HepG2 (cell line): ENCODE results near the gene CCN2. TPM values are rescaled to one million over a fixed set of nuclear protein-coding genes. Genes with fewer than 3 reads are reported as not detected.
A peak's percentile ranks its signal among the peaks of the same experiment; 100 is the strongest.

Source experiments
- FOXK1 ChIP-seq: sonication (generic); formaldehyde crosslinking; IDR thresholded peaks from 2 replicates; pipeline ENCODE4 v1.4.0; 2020; ENCODE audit warnings: low read depth, missing genetic modification reagents, borderline replicate concordance
- GFI1 ChIP-seq: sonication (generic); formaldehyde crosslinking; IDR thresholded peaks from 2 replicates; pipeline ENCODE4 v1.5.0; 2020; ENCODE audit warnings: missing genetic modification reagents, mild to moderate bottlenecking, borderline replicate concordance
- HDAC1 ChIP-seq: sonication (generic); formaldehyde crosslinking; IDR thresholded peaks from 2 replicates; pipeline ENCODE4 v1.5.1; 2020; ENCODE audit warnings: mild to moderate bottlenecking, missing genetic modification reagents
- IRF2 ChIP-seq: IDR thresholded peaks from 2 replicates; pipeline ENCODE4 v1.6.1; 2018; ENCODE audit warnings: missing genetic modification reagents, missing compliant biosample characterization
- KLF16 ChIP-seq, 2 experiments: sonication (generic) in 1 of 2; formaldehyde crosslinking in 1 of 2; IDR thresholded peaks; 2 replicates each; pipeline versions ENCODE4 v1.6.1 to v1.8.0; 2016 to 2023; ENCODE audit warnings: missing genetic modification reagents in 2 of 2, missing compliant biosample characterization in 1 of 2
- NAIF1 ChIP-seq: sonication (generic); formaldehyde crosslinking; IDR thresholded peaks from 2 replicates; pipeline ENCODE4 v1.5.0; 2020; ENCODE audit warnings: mild to moderate bottlenecking, missing genetic modification reagents, borderline replicate concordance
- RBFOX2 ChIP-seq: fragments of 200-400 bp; formaldehyde crosslinking; IDR thresholded peaks from 2 replicates; pipeline ENCODE4 v1.6.1; 2017; ENCODE audit warnings: low read depth, mild to moderate bottlenecking, low read length
- SMARCC2 ChIP-seq: fragments of 450-650 bp; IDR thresholded peaks from 2 replicates; pipeline ENCODE4 v1.6.1; 2017; ENCODE audit warnings: antibody characterized with exemption, mild to moderate bottlenecking
- ZNF441 ChIP-seq: sonication (generic); formaldehyde crosslinking; IDR thresholded peaks from 2 replicates; pipeline ENCODE4 v1.7.0; 2021; ENCODE audit warnings: missing genetic modification reagents, borderline replicate concordance
- ZNF629 ChIP-seq: sonication (generic); formaldehyde crosslinking; conservative IDR thresholded peaks from 2 replicates; pipeline ENCODE4 v1.5.0; 2020; ENCODE audit warnings: missing genetic modification reagents
- polyA plus RNA-seq, 8 experiments: library from polyadenylated mRNA; depleted of rRNA in 3 of 8; stranded (reverse) in 7 of 8; unstranded in 1 of 8; fragments of >200 nt; fragmentation: Illumina TruSeq in 4 of 8; extraction: Trizol in 4 of 8; gene quantifications; 2 replicates each; pipeline versions ENCODE4 v1.2.1 to v1.2.3, GENCODE V29; 2011 to 2016; ENCODE audit warnings: low read depth in 4 of 8, missing spikeins in 1 of 8, mixed read lengths in 1 of 8; ENCODE audit not compliant: insufficient read depth in 1 of 8
- total RNA-seq, 5 experiments: library from RNA; depleted of rRNA; stranded (reverse); fragments of >200 nt; fragmentation: Illumina TruSeq; extraction: Trizol; gene quantifications; 2 replicates each; pipeline ENCODE4 v1.2.3, GENCODE V29; 2016; ENCODE audit warnings: low read depth in 1 of 5
- TF ChIP-seq, protein P1 (sequence below): sonication (generic); formaldehyde crosslinking; IDR thresholded peaks from 2 replicates; pipeline ENCODE4 v1.4.0; 2020; ENCODE audit warnings: missing genetic modification reagents, borderline replicate concordance
- TF ChIP-seq, protein P2 (sequence below): sonication (generic); formaldehyde crosslinking; IDR thresholded peaks from 2 replicates; pipeline ENCODE4 v1.4.0; 2020; ENCODE audit warnings: missing genetic modification reagents, borderline replicate concordance
- TF ChIP-seq, protein P3 (sequence below): sonication (generic); formaldehyde crosslinking; IDR thresholded peaks from 2 replicates; pipeline ENCODE4 v1.4.0; 2020; ENCODE audit warnings: missing genetic modification reagents, borderline replicate concordance
- TF ChIP-seq, protein P4 (sequence below): sonication (generic); formaldehyde crosslinking; IDR thresholded peaks from 2 replicates; pipeline ENCODE4 v1.4.0; 2020; ENCODE audit warnings: missing genetic modification reagents

The CCN2 gene
- total and polyA plus RNA-seq, 2 of the 13 experiments (the other 11 are each of a cell fraction or from before 2014, with no cell fraction given), result 34.7 to 316 TPM

DNA sequence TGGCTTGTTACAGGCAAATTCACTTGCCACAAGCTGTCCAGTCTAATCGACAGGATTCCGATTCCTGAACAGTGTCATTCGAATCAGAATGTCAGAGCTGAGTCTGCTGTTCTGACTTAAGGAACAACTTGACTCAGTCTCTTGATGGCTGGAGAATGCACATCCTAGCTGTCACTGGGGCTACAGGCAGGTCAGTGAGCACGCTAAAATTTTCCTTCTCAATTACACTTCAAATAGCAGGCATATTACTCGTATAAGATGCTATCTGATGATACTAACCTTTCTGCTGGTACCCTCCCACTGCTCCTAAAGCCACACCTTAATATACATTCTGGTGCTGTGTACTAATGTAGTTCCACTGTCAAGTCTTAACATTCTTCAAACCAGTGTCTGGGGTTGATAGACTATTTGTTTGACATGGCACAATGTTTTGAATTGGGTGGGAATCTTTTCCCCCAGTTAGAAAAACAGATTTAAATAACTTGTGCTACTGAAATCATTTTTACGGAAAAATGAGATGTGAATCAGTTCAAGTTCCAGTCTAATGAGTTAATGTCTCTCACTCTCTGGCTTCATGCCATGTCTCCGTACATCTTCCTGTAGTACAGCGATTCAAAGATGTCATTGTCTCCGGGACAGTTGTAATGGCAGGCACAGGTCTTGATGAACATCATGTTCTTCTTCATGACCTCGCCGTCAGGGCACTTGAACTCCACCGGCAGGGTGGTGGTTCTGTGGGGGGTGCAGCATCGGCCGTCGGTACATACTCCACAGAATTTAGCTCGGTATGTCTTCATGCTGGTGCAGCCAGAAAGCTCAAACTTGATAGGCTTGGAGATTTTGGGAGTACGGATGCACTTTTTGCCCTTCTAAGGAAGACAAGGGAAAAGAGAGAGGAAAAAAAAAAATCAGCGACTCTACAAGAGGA lies 2.2 kb downstream of the CCN2 start (continued):
- TF ChIP-seq, protein P1, sequence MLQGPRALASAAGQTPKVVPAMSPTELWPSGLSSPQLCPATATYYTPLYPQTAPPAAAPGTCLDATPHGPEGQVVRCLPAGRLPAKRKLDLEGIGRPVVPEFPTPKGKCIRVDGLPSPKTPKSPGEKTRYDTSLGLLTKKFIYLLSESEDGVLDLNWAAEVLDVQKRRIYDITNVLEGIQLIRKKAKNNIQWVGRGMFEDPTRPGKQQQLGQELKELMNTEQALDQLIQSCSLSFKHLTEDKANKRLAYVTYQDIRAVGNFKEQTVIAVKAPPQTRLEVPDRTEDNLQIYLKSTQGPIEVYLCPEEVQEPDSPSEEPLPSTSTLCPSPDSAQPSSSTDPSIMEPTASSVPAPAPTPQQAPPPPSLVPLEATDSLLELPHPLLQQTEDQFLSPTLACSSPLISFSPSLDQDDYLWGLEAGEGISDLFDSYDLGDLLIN (CRISPR knock-in tag), result 0 out of 2 replicates have a peak, but pooled peaks have one; percentile 63
- TF ChIP-seq RBFOX2, result peak; percentile 65
- TF ChIP-seq, protein P2, sequence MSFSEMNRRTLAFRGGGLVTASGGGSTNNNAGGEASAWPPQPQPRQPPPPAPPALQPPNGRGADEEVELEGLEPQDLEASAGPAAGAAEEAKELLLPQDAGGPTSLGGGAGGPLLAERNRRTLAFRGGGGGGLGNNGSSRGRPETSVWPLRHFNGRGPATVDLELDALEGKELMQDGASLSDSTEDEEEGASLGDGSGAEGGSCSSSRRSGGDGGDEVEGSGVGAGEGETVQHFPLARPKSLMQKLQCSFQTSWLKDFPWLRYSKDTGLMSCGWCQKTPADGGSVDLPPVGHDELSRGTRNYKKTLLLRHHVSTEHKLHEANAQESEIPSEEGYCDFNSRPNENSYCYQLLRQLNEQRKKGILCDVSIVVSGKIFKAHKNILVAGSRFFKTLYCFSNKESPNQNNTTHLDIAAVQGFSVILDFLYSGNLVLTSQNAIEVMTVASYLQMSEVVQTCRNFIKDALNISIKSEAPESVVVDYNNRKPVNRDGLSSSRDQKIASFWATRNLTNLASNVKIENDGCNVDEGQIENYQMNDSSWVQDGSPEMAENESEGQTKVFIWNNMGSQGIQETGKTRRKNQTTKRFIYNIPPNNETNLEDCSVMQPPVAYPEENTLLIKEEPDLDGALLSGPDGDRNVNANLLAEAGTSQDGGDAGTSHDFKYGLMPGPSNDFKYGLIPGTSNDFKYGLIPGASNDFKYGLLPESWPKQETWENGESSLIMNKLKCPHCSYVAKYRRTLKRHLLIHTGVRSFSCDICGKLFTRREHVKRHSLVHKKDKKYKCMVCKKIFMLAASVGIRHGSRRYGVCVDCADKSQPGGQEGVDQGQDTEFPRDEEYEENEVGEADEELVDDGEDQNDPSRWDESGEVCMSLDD, result 0 out of 2 replicates have a peak, but pooled peaks have one; percentile 57
- TF ChIP-seq KLF16 (CRISPR knock-in tag; IDR thresholded peaks at IDR 0.05), result peak in 1 of 2 experiments; percentile 27; a peak in 1 of 4 replicates
- TF ChIP-seq FOXK1 (CRISPR knock-in tag), result peak; percentile 10; the same call in 1 of the 2 replicates
- TF ChIP-seq HDAC1 (CRISPR knock-in tag), result 0 out of 2 replicates have a peak, but pooled peaks have one; percentile 34
- TF ChIP-seq GFI1 (CRISPR knock-in tag), result 0 out of 2 replicates have a peak, but pooled peaks have one; percentile 42
- TF ChIP-seq, protein P3, sequence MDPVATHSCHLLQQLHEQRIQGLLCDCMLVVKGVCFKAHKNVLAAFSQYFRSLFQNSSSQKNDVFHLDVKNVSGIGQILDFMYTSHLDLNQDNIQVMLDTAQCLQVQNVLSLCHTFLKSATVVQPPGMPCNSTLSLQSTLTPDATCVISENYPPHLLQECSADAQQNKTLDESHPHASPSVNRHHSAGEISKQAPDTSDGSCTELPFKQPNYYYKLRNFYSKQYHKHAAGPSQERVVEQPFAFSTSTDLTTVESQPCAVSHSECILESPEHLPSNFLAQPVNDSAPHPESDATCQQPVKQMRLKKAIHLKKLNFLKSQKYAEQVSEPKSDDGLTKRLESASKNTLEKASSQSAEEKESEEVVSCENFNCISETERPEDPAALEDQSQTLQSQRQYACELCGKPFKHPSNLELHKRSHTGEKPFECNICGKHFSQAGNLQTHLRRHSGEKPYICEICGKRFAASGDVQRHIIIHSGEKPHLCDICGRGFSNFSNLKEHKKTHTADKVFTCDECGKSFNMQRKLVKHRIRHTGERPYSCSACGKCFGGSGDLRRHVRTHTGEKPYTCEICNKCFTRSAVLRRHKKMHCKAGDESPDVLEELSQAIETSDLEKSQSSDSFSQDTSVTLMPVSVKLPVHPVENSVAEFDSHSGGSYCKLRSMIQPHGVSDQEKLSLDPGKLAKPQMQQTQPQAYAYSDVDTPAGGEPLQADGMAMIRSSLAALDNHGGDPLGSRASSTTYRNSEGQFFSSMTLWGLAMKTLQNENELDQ (CRISPR knock-in tag), result no peak
- peak; percentile 60; the same call in 1 of the 2 replicates for TF ChIP-seq IRF2 (CRISPR knock-in tag)
- TF ChIP-seq SMARCC2, result no peak
- peak; percentile 29; the same call in 1 of the 2 replicates for TF ChIP-seq NAIF1 (CRISPR knock-in tag)
- TF ChIP-seq ZNF629 (CRISPR knock-in tag), result 0 out of 2 replicates have a peak, but pooled peaks have one; percentile 6
- TF ChIP-seq, protein P4, sequence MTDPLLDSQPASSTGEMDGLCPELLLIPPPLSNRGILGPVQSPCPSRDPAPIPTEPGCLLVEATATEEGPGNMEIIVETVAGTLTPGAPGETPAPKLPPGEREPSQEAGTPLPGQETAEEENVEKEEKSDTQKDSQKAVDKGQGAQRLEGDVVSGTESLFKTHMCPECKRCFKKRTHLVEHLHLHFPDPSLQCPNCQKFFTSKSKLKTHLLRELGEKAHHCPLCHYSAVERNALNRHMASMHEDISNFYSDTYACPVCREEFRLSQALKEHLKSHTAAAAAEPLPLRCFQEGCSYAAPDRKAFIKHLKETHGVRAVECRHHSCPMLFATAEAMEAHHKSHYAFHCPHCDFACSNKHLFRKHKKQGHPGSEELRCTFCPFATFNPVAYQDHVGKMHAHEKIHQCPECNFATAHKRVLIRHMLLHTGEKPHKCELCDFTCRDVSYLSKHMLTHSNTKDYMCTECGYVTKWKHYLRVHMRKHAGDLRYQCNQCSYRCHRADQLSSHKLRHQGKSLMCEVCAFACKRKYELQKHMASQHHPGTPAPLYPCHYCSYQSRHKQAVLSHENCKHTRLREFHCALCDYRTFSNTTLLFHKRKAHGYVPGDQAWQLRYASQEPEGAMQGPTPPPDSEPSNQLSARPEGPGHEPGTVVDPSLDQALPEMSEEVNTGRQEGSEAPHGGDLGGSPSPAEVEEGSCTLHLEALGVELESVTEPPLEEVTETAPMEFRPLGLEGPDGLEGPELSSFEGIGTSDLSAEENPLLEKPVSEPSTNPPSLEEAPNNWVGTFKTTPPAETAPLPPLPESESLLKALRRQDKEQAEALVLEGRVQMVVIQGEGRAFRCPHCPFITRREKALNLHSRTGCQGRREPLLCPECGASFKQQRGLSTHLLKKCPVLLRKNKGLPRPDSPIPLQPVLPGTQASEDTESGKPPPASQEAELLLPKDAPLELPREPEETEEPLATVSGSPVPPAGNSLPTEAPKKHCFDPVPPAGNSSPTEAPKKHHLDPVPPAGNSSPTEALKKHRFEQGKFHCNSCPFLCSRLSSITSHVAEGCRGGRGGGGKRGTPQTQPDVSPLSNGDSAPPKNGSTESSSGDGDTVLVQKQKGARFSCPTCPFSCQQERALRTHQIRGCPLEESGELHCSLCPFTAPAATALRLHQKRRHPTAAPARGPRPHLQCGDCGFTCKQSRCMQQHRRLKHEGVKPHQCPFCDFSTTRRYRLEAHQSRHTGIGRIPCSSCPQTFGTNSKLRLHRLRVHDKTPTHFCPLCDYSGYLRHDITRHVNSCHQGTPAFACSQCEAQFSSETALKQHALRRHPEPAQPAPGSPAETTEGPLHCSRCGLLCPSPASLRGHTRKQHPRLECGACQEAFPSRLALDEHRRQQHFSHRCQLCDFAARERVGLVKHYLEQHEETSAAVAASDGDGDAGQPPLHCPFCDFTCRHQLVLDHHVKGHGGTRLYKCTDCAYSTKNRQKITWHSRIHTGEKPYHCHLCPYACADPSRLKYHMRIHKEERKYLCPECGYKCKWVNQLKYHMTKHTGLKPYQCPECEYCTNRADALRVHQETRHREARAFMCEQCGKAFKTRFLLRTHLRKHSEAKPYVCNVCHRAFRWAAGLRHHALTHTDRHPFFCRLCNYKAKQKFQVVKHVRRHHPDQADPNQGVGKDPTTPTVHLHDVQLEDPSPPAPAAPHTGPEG (CRISPR knock-in tag), result peak; percentile 21; the same call in 1 of the 2 replicates
- TF ChIP-seq ZNF441 (CRISPR knock-in tag), result 0 out of 2 replicates have a peak, but pooled peaks have one; percentile 9
